ENCODE measurements around the gene PFN3. TPM values are rescaled to one million over a fixed set of nuclear protein-coding genes. Genes with fewer than 3 reads are reported as not detected.
A peak's percentile ranks its signal among the peaks of the same experiment; 100 is the strongest.

PFN3 gene
- total and polyA plus RNA-seq, 2 experiments from 2014 or later: 1.9 to 2.0 TPM

GRCh38 chr5:177447611-177448243 lies 47.3 kb upstream of the PFN3 start:
- ATAC-seq (peak; percentile 56), DNase-seq (ENCODE audit: low spot score) (peak; percentile 84)
- Histone ChIP-seq H3K27me3 (ENCODE audit: insufficient read depth) (peaks cover 42% of the 10 kb centered on the region), H3K36me3 (ENCODE audit: insufficient read depth) (no peaks in the 10 kb centered on the region), H3K27ac (ENCODE audit: low read depth) (no peak overlapping the region), H4K20me1 (replicated peaks; ENCODE audit: insufficient read depth) (peaks cover 2% of the 10 kb centered on the region; the same call in 1 of the 2 replicates), H3K4me1 (ENCODE audit: insufficient read depth) (peaks cover 23% of the 10 kb centered on the region), H3K4me2 (peak overlapping the region; percentile 88), H3F3A (replicated peaks; ENCODE audit: low read depth) (peaks cover 29% of the 10 kb centered on the region), H2AFZ (0 out of 2 replicates have a peak overlapping the region, but pooled peaks have one; percentile 56), H3K4me3 (peak overlapping the region; percentile 80), H3K79me2 (replicated peaks; ENCODE audit: insufficient read depth) (no peaks in the 10 kb centered on the region), H3K9me2 (ENCODE audit: insufficient read depth) (no peaks in the 10 kb centered on the region)
- Mint-ChIP-seq H3K36me3 (ENCODE audit: low read depth) (peaks cover 8% of the 10 kb centered on the region; the same call in 1 of the 3 replicates), H3K27ac (no peak overlapping the region; the same call in 1 of the 2 replicates), H3K4me3 (peak overlapping the region; percentile 71), H3K9me3 (peaks cover 3% of the 10 kb centered on the region; the same call in 1 of the 3 replicates), H3K27me3 (ENCODE audit: insufficient read depth, low read depth, poor library complexity) (peaks cover 48% of the 10 kb centered on the region), H3K4me1 (peaks cover 38% of the 10 kb centered on the region)
- TF ChIP-seq CTCF (conservative IDR thresholded peaks at IDR 0.05; ENCODE audit: low read depth in 2 of 2) (0 out of 4 replicates have a peak, but pooled peaks of 1 of the 2 experiments have one; percentile 5), ZNF114 (CRISPR knock-in tag; IDR thresholded peaks at IDR 0.05) (no peak), POLR2AphosphoS5 (IDR thresholded peaks at IDR 0.05; ENCODE audit: low read depth) (no peak; the same call in 1 of the 2 replicates), REST (IDR thresholded peaks at IDR 0.05; ENCODE audit: unreplicated experiment) (no peak)

GRCh38 chr5:177447066-177447610 lies 46.7 kb upstream of the PFN3 start:
- Histone ChIP-seq H3K36me3 (ENCODE audit: insufficient read depth) (no peaks in the 10 kb centered on the region), H4K20me1 (replicated peaks; ENCODE audit: insufficient read depth) (no peaks in the 10 kb centered on the region; the same call in 1 of the 2 replicates), H3K9me2 (ENCODE audit: insufficient read depth) (no peaks in the 10 kb centered on the region), H3K4me3 (peak overlapping the region; percentile 80), H3F3A (replicated peaks; ENCODE audit: low read depth) (peaks cover 29% of the 10 kb centered on the region), H3K27ac (ENCODE audit: low read depth) (no peak overlapping the region), H3K4me2 (peak overlapping the region; percentile 88), H3K27me3 (ENCODE audit: insufficient read depth) (peaks cover 39% of the 10 kb centered on the region), H3K4me1 (ENCODE audit: insufficient read depth) (peaks cover 23% of the 10 kb centered on the region), H2AFZ (no peak overlapping the region), H3K79me2 (replicated peaks; ENCODE audit: insufficient read depth) (no peaks in the 10 kb centered on the region)
- Mint-ChIP-seq H3K27me3 (ENCODE audit: insufficient read depth, low read depth, poor library complexity) (peaks cover 45% of the 10 kb centered on the region), H3K4me3 (peak overlapping the region; percentile 71; the same call in 2 of the 3 replicates), H3K9me3 (peaks cover 3% of the 10 kb centered on the region; the same call in 1 of the 3 replicates), H3K36me3 (ENCODE audit: low read depth) (peaks cover 11% of the 10 kb centered on the region; the same call in 1 of the 3 replicates), H3K4me1 (peaks cover 36% of the 10 kb centered on the region), H3K27ac (no peak overlapping the region)
- ATAC-seq (peak; percentile 17), DNase-seq (ENCODE audit: low spot score) (peak; percentile 86)
- no peak for TF ChIP-seq EZH2 (IDR thresholded peaks at IDR 0.05; ENCODE audit: low read depth, unreplicated experiment)
- no peak for TF ChIP-seq JUNB (IDR thresholded peaks at IDR 0.05; ENCODE audit: unreplicated experiment)
- TF ChIP-seq REST (IDR thresholded peaks at IDR 0.05; ENCODE audit: unreplicated experiment): no peak
- TF ChIP-seq CTCF (conservative IDR thresholded peaks at IDR 0.05; ENCODE audit: low read depth in 2 of 2): no peak
- TF ChIP-seq POLR2AphosphoS5 (IDR thresholded peaks at IDR 0.05; ENCODE audit: low read depth): no peak
- TF ChIP-seq ZNF114 (CRISPR knock-in tag; IDR thresholded peaks at IDR 0.05): no peak
- no peak for TF ChIP-seq EZH2phosphoT487 (IDR thresholded peaks at IDR 0.05; ENCODE audit: unreplicated experiment)
- no peak for TF ChIP-seq STAT1 (IDR thresholded peaks at IDR 0.05; ENCODE audit: unreplicated experiment)

Measured in GM23338 (cell line).